HG02970 (cell line): Measurements from ENCODE around the gene HRH1.
"Not testable (repeated sequence)": the region's sequence is repeated elsewhere in the genome, so short reads cannot be mapped to it uniquely, and the experiment has no call there.

Source experiments
- ATAC-seq: cut with Tn5 transposase; IDR thresholded peaks from one replicate; pipeline ENCODE4 v1.9.1; 2021; ENCODE audit warnings: mild to moderate bottlenecking, moderate library complexity, moderate number of reproducible peaks; ENCODE audit not compliant: unreplicated experiment, low FRiP score

HRH1 gene

DNA sequence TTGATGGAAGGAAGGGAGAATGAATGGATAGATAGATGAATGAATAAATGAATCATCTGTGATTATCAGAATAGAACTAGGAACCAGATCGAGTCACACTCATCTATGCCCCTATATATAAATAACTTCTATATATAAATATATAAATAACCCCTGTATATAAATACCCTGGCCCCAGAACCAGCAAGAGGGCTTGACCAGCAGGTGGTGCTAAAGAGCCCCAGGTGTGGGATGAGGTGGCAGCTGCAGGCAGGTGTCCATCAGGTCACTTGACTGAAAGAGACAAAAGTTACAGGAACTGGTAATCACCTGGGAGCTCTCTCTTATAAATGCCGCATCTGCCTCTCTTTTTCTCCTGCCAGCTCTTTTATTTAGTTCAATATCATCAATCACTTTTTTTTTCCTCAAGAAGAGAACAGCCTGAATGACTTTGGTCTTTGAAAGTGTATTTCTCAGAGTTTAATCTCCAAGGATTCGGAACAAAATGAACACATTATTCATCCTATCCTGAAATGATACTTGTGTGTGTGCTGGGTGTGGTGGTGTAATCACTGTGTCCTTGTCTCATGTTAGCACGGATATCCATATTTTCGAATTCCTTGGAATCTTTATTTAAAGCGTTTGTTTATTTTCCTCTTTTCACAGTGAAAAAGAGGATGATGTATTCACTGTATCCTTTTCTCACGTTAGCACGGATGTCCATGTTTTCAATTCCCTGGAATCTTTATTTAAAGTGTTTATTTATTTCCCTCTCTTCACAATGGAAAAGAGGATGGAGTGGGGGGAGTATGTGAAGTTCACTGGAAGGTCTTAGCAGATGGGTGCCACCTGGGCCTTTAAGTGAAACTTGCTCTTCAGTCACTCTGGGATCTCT lies 82.5 kb downstream of the HRH1 start:
- no peak for ATAC-seq

DNA sequence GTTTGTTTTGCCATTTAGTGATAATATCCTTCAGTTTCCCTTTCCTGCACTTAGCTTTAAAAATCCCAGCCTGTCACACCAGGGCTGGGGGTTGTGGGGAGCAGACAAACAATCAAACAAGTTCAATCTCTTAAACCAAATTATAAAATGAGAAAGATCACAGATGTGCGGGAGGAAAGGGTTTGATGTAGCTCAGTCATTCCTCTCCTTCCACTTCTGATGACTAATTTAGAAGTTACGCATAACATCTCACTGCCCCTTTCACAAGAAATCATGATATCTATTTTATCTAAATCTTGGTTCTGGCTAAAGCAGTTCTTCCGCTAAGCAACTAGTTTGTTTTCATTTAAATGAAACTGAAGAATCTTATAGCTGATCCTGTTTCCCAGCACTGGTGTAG lies 83.8 kb downstream of the HRH1 start:
- no peak for ATAC-seq

DNA sequence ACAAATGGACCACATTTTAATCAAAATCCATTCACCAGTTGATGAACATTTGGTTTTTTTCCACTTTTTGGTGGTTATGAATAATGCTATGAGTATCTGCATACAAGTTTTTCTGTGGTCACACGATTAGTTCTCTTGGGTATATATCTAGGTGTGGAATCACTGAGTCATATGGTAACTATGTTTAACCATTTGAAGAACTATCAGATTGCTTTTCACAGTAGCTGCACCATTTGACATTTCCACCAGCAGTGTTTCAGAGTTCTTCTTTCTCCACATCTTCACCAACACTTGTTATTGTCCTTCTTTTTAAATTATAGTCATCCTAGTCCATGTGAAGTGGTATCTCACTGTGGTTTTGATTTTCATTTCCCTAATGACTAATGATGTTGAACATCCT lies 84.6 kb downstream of the HRH1 start:
- ATAC-seq, result no peak

DNA sequence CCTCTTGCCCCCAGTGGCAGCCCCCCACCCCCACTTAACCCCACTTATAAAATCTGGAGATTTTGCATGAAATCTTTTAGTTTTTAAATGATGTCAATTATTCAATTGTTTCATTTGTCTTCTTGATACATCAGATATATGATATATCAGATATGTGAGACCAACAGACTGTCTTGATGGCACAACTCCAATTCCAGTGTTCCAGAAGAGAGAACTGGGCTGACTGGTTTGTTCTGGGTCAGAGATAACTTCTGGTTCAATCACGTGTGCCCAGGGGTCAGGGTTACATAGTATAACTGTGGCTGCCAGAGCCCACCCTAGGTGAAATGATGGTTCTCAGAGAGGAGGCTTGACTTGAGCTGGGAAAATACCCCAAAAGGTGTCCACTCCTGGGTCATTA lies 85.5 kb downstream of the HRH1 start:
- no peak for ATAC-seq

DNA sequence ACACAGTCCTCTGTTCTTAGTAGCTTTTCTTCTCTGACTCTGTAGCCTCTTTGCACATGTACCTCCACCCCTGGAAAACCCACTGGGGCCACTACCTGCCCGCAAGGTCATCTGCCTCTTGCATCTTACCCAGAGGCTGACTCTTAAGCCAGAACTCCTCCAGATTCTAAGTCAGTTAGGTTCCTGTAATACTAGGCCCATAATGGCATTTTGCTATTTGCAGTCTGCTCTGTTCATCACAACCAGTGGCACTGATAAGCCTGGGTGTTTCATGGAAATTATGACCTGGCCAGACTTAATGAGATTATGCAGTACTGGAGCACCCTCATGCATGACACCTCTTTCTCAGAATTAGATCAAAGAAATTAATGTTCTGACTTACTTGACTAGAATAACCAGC lies 86.2 kb downstream of the HRH1 start:
- ATAC-seq, result no peak

DNA sequence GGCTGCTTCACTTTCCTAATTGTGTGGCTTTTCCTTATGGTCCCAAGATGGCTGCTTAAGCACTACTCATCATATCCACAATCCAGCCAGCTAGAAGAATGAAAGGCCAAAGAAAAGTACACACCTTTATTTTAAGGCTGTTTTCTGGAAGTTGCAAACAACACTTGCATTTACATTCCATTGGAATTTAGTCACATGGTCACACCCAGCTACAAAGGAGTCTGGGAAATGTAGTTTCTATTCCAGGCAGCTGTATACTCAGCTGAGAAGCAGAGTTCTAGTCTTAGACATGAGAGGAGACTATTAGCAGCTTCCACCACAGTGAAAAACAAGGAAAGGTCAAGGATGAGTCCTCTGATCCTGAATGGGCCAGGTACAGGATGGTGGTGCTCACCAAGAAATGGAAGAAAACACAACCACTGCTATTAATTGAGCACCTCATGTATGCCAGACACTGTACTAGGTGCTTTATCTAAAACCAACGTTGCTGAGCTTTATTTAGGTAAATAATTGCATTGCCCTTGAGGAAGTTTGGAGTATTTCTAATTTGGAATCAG lies 89.9 kb downstream of the HRH1 start:
- ATAC-seq, result no peak

DNA sequence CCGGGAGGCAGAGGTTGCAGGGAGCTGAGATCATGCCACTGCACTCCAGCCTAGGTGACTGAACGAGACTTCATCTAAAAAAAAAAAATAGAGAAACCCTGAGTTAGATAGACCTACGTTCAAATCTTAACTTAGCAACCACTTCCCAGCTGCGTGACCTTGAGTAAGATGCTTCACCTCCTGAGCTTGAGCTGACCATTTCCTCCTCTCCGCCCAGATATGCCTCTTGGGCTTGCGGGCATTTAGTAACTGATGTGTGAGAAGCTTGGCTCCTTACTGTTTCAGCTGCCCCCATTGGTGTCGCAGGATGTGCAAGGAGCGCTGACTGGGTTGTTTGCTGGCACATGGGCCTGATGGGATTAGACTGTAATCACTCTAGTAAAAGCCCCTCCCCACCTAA lies 91.0 kb downstream of the HRH1 start:
- no peak for ATAC-seq

DNA sequence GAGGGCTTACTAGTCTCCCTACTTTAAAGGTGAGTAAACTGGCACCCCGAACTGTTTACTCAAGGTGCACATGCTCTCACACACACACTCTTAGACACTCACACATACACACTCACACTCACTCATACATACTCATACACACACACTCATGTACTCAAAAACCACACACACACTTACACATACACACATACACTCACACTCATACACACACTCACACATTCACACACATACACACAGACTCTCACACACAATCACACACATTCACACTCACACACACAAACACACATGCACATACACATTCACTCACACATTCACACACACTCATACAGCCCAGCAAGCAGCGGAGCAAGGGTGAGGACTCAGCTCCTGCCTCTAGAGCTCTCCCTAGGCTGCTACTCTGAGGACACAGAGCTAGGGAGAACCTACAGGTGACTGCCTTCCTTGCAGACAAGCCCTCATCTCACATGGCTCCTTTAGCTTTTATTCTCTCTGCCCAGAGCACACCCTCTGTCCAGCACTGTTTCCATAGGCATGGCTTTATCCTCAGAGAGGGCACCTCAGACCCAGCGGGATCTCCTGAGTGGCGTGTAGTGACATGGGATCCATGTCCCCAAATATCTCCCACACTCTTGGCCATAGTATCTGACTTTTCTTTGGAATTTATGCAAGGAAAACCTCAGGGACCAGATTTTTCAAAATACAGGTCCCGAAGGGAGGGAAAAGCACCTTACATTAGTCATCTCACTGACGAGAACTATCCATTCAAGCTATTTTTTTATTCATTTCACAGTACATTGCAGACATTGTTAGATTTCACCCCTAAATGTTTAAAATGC lies 91.8 kb downstream of the HRH1 start:
- no peak for ATAC-seq

DNA sequence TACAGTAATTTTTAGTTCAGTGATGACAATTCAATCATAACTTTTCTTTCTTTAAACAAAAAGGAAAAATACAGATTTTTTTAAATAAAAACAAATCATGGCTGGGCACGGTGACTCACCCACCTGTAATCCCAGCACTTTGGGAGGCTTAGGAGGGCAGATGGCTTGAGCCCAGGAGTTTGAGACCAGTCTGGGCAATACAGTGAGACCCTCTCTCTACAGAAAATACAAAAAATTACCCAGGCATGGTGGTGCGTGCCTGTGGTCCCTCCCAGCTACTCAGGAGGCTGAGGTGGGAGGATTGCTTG lies 92.3 kb downstream of the HRH1 start:
- no peak for ATAC-seq

DNA sequence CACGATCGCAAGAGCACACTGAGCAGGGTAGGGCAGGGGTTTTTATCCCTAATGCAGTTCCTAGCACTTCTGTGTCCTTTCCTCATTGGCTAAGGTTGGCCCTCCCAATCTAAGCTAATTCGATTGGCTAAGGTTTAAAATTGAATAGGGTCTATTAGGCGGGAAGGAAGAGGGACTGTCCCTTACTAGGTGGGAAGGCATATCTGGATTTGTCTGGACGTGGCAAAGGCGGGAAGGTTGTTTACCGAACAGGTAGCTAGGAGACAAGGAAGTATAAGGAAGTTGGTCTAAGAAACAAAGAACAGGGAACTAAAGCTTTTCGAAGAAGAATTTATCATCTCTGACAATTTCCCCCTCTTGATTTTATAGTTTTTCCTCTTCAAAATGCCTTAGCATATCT lies 93.1 kb downstream of the HRH1 start:
- ATAC-seq, result no peak

DNA sequence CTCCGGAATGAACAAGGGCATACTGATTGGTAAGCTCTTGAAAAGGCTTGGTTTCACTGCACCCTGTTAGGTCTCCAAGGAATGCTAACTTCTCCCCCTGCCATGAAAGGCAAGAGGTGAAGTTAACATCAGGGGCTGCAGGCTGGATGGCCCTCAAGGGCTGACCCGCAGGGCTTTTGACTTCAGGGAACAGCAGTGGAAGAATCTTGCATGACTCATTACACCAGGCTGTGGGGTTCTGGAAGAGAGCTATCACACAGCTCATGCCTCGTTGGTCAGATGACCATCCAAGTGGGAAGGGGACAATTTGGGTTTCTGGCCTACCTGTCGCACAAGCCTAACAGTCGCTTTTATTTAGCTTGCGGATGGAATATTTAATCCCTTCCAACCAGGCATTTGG lies 94.3 kb downstream of the HRH1 start:
- ATAC-seq, result no peak

DNA sequence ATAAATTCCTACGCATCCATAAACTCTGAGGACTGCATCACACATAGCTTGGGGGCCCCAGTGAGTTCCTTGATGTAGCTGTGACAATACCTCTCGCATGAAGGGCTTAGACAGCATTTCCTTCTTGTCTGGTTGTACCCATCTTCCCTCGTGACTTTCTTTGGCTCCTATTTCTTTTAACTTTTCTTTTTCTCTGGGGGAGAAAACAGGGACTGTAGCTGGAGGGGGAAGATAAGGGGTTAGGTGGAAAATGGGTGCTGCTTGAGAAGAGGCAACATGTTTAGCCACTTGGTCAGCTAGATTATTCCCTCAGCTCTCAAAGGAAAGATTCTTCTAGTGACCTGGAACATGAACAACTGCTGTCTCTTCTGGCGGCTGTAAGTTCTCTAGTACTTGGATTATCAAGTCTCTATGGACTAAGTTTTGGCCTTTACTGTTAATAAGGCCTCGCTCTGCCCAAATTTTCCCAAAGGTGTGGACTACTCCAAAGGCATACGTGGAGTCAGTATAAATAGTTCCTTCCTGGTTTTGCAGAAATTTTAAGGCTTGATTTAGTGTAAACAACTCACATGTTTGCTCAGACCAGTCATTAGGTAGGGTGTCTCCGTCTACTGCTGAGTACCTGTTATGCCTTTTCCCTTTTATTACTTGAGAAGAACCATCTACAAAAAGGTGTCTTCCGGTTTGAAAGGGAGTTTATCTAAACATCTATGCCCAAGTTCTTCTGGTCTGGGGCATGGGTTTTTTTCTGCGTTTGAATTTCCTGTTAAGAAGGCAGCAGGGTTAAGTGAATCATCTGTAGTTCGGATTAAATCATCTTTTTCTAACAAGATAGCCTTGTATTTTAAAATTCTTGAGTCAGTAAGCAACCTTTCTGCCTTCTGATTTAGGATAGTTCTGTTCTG lies 96.9 kb downstream of the HRH1 start:
- ATAC-seq, result no peak

DNA sequence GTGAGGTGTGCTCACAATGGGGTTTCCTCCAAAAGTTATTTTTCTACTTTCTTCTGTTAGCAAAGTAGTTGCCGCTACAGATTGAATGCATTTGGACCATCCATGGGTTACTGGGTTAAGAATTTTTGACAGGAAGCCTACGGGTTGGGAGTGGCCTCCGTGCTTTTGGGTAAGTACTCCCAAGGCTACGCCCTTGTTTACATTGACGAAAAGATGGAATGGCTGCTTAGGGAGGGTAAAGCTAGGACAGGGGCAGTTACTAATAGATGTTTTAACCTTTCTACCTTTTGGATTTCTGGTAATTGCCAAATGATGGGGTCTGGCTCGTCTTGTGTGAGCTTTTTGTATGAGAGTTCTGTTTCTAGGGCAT lies 97.5 kb downstream of the HRH1 start:
- no peak for ATAC-seq

DNA sequence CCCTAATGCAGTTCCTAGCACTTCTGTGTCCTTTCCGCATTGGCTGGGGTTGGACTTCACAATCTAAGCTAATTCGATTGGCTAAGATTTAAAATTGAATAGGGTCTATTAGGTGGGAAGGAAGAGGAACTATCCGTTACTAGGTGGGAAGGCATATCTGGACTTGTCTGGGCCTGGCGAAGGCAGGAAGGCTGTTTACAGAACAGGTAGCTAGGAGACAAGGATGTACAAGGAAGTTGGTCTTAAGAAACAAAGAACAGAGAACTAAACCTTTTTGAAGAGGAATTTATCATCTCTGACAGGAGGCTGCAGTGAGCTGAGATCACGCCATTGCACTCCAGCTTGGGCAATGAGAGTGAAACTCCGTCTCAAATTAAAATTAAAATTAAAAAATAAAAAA lies 100.6 kb downstream of the HRH1 start:
- no peak for ATAC-seq

DNA sequence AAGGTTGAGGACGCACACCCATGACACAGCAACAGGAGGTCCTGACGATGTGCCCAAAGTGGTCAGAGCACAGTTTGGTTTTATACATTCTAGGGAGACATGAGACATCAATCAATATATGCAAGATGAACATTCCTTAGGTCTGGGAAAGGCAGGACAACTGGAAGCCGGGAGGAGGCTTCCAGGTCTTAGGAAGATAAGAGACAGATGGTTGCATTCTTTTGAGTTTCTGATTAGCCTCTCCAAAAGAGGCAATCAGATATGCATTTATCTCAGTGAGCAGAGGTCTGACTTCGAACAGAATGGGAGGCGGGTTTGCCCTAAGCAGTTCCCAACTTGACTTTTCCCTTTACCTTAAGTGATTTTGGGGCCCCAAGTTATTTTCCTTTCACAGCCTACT lies 101.2 kb downstream of the HRH1 start:
- not testable (repeated sequence) for ATAC-seq

DNA sequence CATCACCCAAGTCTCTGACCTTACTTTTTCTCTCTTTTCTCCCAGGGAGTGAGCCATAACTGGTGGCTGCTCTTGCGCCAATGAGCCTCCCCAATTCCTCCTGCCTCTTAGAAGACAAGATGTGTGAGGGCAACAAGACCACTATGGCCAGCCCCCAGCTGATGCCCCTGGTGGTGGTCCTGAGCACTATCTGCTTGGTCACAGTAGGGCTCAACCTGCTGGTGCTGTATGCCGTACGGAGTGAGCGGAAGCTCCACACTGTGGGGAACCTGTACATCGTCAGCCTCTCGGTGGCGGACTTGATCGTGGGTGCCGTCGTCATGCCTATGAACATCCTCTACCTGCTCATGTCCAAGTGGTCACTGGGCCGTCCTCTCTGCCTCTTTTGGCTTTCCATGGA lies 104.7 kb downstream of the HRH1 start:
- no peak for ATAC-seq

DNA sequence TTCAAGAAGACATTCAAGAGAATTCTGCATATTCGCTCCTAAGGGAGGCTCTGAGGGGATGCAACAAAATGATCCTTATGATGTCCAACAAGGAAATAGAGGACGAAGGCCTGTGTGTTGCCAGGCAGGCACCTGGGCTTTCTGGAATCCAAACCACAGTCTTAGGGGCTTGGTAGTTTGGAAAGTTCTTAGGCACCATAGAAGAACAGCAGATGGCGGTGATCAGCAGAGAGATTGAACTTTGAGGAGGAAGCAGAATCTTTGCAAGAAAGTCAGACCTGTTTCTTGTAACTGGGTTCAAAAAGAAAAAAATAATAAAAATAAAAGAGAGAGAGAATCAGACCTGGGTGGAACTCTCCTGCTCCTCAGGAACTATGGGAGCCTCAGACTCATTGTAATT lies 106.2 kb downstream of the HRH1 start:
- ATAC-seq, result no peak

DNA sequence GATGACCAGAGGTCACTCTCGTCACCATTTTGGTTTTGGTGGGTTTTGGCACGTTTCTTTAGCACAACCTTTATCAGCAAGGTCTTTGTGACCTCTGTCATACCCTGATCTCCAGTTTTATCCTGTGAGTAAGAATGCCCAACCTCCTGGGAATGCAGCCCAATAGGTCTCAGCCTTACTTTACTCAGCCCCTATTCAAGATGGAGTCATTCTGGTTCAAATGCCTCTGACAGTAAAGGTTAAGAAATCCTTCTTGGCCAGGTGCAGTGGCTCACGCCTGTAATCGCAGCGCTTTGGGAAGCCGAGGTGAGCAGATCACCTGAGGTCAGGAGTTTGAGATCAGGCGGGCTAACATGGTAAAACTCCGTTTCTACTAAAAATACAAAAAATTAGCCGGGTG lies 114.7 kb downstream of the HRH1 start:
- ATAC-seq, result no peak

DNA sequence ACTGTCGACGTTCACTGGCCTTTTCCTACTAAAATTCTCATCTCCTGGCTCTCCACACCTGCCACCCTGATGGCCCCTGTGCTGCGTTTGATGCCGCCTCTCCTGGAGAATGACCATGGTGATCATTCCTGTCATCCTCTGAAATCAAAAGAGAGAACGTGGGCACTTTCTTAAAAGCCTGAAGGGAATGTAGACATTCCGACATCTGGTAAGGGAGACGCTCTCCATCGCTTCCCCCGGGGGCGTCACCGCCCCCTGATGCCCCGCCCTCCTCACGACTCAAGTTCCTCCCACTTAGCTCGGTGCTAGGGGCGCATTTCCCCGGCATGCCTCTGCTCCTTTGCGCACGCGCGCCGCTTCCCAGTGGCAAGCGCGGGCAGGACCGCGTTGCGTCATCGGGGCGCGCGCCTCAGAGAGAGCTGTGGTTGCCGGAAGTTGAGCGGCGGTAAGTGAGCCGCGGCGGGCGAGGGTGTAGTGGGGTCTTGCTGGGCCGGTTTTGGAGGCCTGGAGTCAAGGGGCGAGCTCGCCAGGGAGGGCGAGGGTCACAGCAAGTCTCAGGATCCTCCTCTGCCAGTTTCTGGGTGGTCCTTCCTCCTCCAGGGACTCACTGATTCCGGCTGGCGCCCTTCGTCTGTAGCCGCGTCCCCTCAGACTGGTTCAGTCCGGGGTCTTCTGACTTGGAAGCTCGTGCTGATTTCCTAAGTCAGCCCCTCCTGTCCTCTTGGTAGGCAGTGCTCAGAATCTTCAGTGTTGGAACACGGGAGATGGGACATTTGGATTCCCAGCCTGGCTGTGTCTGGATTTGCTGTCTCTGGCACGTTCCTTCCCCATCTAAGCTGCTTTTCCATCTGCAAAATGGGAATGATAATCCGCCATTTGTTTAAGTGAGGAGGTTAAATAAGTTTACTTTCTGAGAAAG lies 118.0 kb downstream of the HRH1 start, which contains the start of gene ATG7:
Gene ATG7, plus strand, starts transcription at position 412 of the 919 bp plus-strand sequence. CDS start 26,299 bp downstream, outside the sequence.
- ATAC-seq, result peak; percentile 99
